Kidney glomerular epithelial cell (primary cell): ENCODE results near the gene OR8B3.

Experiments
- DNase-seq: peaks from one replicate; lab custom pipeline; 2025; lab: John Stamatoyannopoulos, UW

The OR8B3 gene

DNA sequence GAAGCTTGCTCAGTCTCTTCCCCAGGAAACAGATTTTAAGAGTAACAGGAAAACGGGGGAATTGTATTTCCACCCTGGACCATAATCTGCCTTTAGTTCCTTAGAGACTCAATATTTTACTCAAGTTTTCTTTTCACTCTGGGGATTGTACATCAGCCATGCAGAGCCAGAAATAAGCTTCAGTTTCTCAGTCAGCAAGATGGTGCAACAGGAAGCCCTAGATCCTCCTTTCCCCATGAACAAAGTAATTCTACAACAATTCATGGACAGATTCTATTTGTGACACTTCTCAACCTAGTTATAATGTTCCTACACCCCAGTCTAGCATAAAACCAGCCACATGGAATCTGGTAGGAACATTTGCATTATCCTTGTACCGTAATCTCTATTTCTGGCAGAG, 39.3 kb downstream of the OR8B3 start:
- DNase-seq = no peak

DNA sequence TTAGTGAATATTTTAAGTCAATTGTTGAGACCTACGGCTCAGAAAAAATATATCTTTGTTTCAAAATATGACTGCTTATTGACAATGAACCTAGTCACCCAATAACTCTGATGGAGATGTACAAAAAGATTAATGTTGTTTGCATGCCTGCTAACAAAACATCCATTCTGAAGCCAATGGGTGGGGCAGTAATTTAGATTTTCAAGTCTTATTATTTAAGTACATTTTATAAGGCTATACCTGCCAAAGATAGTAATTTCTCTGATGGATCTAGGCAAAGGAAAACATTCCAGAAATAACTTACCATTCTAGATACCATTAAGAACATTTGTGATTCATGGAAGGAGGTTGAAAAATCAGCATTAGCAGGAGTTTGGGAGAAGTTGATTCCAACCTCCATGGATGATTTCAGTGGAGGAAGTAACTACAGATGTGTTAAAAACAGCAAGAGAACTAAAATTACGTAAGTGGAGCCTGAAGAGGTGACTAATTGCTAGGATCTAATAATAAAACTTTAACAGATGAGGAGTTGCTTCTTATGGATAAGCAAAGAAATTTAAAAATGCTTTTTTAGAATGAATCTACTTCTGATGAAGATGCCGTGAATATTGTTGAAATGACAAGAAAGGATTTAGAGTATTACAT, 52.4 kb downstream of the OR8B3 start:
- DNase-seq = no peak
